Liver (tissue), 9 donors: ENCODE measurements around the gene ITPKB. TPM values are rescaled to one million over a fixed set of nuclear protein-coding genes. Genes with fewer than 3 reads are reported as not detected.

Experiments
- DNase-seq: peaks from one replicate; pipeline ENCODE4 v3.0.0-alpha.2; 2017; ENCODE audit warnings: low spot score
- H3K27ac ChIP-seq, 2 donors: one replicate each; pipeline ENCODE4 v1.7.0; 2013; ENCODE audit warnings: inconsistent platforms in 2 of 2, low read length in 2 of 2, control low read depth in 1 of 2, low read depth in 1 of 2, mild to moderate bottlenecking in 1 of 2
- H3K27me3 ChIP-seq, 4 donors: one replicate each; pipeline versions ENCODE4 v1.6.1 to v1.7.0; 2013; ENCODE audit warnings: low read length in 3 of 4, inconsistent platforms in 1 of 4, mild to moderate bottlenecking in 1 of 4, moderate library complexity in 1 of 4; ENCODE audit not compliant: control insufficient read depth in 4 of 4, insufficient read depth in 4 of 4
- H3K36me3 ChIP-seq, 4 donors: one replicate each; pipeline versions ENCODE4 v1.6.1 to v1.7.0; 2013; ENCODE audit warnings: low read length in 3 of 4, mild to moderate bottlenecking in 3 of 4, low read depth in 1 of 4, moderate library complexity in 1 of 4; ENCODE audit not compliant: control insufficient read depth in 4 of 4, insufficient read depth in 3 of 4
- H3K4me1 ChIP-seq, 4 donors: one replicate each; pipeline versions ENCODE4 v1.6.1 to v1.7.0; 2013; ENCODE audit warnings: low read length in 3 of 4, mild to moderate bottlenecking in 3 of 4, moderate library complexity in 1 of 4; ENCODE audit not compliant: control insufficient read depth in 4 of 4, insufficient read depth in 4 of 4
- H3K4me3 ChIP-seq, 3 donors: one replicate each; pipeline versions ENCODE4 v1.6.1 to v1.7.0; 2013; ENCODE audit warnings: low read length in 3 of 3, control low read depth in 1 of 3, low read depth in 1 of 3, mild to moderate bottlenecking in 1 of 3
- H3K9ac ChIP-seq, 2 donors: one replicate each; pipeline ENCODE4 v1.7.0; 2013; ENCODE audit warnings: low read length in 2 of 2, mild to moderate bottlenecking in 2 of 2, moderate library complexity in 2 of 2, control low read depth in 1 of 2, low read depth in 1 of 2
- H3K9me3 ChIP-seq, 4 donors: one replicate each; pipeline versions ENCODE4 v1.6.1 to v1.7.0; 2013; ENCODE audit warnings: low read length in 3 of 4; ENCODE audit not compliant: control insufficient read depth in 4 of 4
- ATF3 ChIP-seq: IDR thresholded peaks from 2 replicates; pipeline ENCODE4 v1.6.1; 2016; ENCODE audit warnings: antibody characterized with exemption
- EGR1 ChIP-seq, 2 donors: IDR thresholded peaks; 2 replicates each; pipeline ENCODE4 v1.6.1; 2016 to 2018; ENCODE audit warnings: antibody characterized with exemption in 2 of 2, low read depth in 2 of 2
- FOXA1 ChIP-seq: IDR thresholded peaks from 2 replicates; pipeline ENCODE4 v1.6.1; 2016; ENCODE audit warnings: antibody characterized with exemption
- GABPA ChIP-seq, 2 donors: IDR thresholded peaks in 1 of 2; conservative IDR thresholded peaks in 1 of 2; 2 replicates each; pipeline ENCODE4 v1.6.1; 2016; ENCODE audit warnings: antibody characterized with exemption in 2 of 2, mild to moderate bottlenecking in 1 of 2, moderate library complexity in 1 of 2
- HNF4A ChIP-seq, 2 donors: conservative IDR thresholded peaks; 2 replicates each; pipeline ENCODE4 v1.6.1; 2016; ENCODE audit warnings: antibody characterized with exemption in 2 of 2, mild to moderate bottlenecking in 2 of 2
- HNF4G ChIP-seq: IDR thresholded peaks from 2 replicates; pipeline ENCODE4 v1.6.1; 2016; ENCODE audit warnings: antibody characterized with exemption
- MAX ChIP-seq: IDR thresholded peaks from 2 replicates; pipeline ENCODE4 v1.6.1; 2016; ENCODE audit warnings: antibody characterized with exemption
- RAD21 ChIP-seq, 2 donors: IDR thresholded peaks; 2 replicates each; pipeline ENCODE4 v1.6.1; 2016; ENCODE audit warnings: antibody characterized with exemption in 2 of 2, mild to moderate bottlenecking in 2 of 2
- REST ChIP-seq: IDR thresholded peaks from 2 replicates; pipeline ENCODE4 v1.6.1; 2016; ENCODE audit warnings: antibody characterized with exemption, mild to moderate bottlenecking
- RXRA ChIP-seq, 2 donors: IDR thresholded peaks; 2 replicates each; pipeline ENCODE4 v1.6.1; 2017 to 2018; ENCODE audit warnings: antibody characterized with exemption in 2 of 2, mild to moderate bottlenecking in 1 of 2
- TAF1 ChIP-seq: conservative IDR thresholded peaks from 2 replicates; pipeline ENCODE4 v1.6.1; 2016; ENCODE audit warnings: antibody characterized with exemption, mild to moderate bottlenecking
- YY1 ChIP-seq: IDR thresholded peaks from 2 replicates; pipeline ENCODE4 v1.6.1; 2016; ENCODE audit warnings: antibody characterized with exemption, mild to moderate bottlenecking
- ZBTB33 ChIP-seq: IDR thresholded peaks from 2 replicates; pipeline ENCODE4 v1.6.1; 2016; ENCODE audit warnings: antibody characterized with exemption
- WGBS: extraction: QIAGEN DNeasy Blood & Tissue Kit; methylation state at CpG from one replicate; pipeline ENCODE4 v1.1.7; 2013; 5-methylcytosine and 5-hydroxymethylcytosine counted together
- polyA plus RNA-seq, 2 donors: library from polyadenylated mRNA; stranded (reverse) in 1 of 2; unstranded in 1 of 2; fragments of 200-250 nt in 1 of 2; fragments of >200 nt in 1 of 2; fragmentation: Nextera tagmentation in 1 of 2; extraction: Ambion mirVana in 1 of 2; gene quantifications; one replicate each; pipeline versions ENCODE4 v1.2.1 to v1.2.3, GENCODE V29; 2013 to 2015
- total RNA-seq, 2 donors: library from RNA; depleted of rRNA; stranded (reverse); fragments of >200 nt; gene quantifications; one replicate each; pipeline ENCODE4 v1.2.3, GENCODE V29; 2014
- donor health status: healthy.
- donor health status: healthy.
- donor health status: healthy.
- donor health status: healthy.
- donor health status: healthy.

The ITPKB gene
- total and polyA plus RNA-seq, 4 donors, result 0.61 to 5.8 (median 3.7) TPM

- Histone ChIP-seq H3K9me3 (no peaks in the 10 kb centered on the region), H3K27ac (no peak overlapping the region), H3K4me3 (no peak overlapping the region), H3K9ac (no peak overlapping the region), H3K4me1 (peaks cover 0 to 3% (median 0%) of the 10 kb centered on the region in 4 donors), H3K27me3 (no peaks in the 10 kb centered on the region), H3K36me3 (peaks cover 0 to 3% (median 0%) of the 10 kb centered on the region in 4 donors)
- DNase-seq, result no peak
- 95% methylated on average over 8 of the region's 8 CpGs for WGBS
- TF ChIP-seq TAF1, result no peak
- TF ChIP-seq HNF4A (conservative IDR thresholded peaks at IDR 0.05), result no peak
- TF ChIP-seq EGR1 (IDR thresholded peaks at IDR 0.05; ENCODE audit: low read depth in 2 of 2), result no peak
- no peak for TF ChIP-seq RXRA (IDR thresholded peaks at IDR 0.05)
- no peak for TF ChIP-seq MAX
- no peak for TF ChIP-seq GABPA (IDR thresholded peaks at IDR 0.05 in 1 of 2, conservative IDR thresholded peaks at IDR 0.05 in 1 of 2)
- no peak for TF ChIP-seq RAD21 (IDR thresholded peaks at IDR 0.05)
- no peak for TF ChIP-seq FOXA1
- TF ChIP-seq HNF4G, result no peak
- TF ChIP-seq ATF3, result no peak
- TF ChIP-seq YY1, result no peak
- no peak for TF ChIP-seq ZBTB33
Measured at GRCh38 chr1:226642421-226642820, 96.7 kb downstream of the ITPKB start.

- no peaks in the 10 kb centered on the region for H3K9me3 ChIP-seq
- no peak overlapping the region for H3K4me3 ChIP-seq
- H3K27ac ChIP-seq, result no peak overlapping the region
- peaks cover 0 to 3% (median 0%) of the 10 kb centered on the region in 4 donors for H3K4me1 ChIP-seq
- H3K9ac ChIP-seq, result no peak overlapping the region
- WGBS, result 94% methylated on average over 23 of the region's 23 CpGs
- TF ChIP-seq RAD21 (IDR thresholded peaks at IDR 0.05), result no peak
- no peak for TF ChIP-seq REST
- no peak for TF ChIP-seq TAF1
- TF ChIP-seq MAX, result no peak
- no peak for TF ChIP-seq ZBTB33
- no peaks in the 10 kb centered on the region for H3K36me3 ChIP-seq
- H3K27me3 ChIP-seq, result no peaks in the 10 kb centered on the region
- no peak for DNase-seq
Measured at GRCh38 chr1:226641671-226642231, 97.3 kb downstream of the ITPKB start.
